ENCODE results near the gene VPS13D. TPM values are rescaled to one million over a fixed set of nuclear protein-coding genes. Genes with fewer than 3 reads are reported as not detected.

VPS13D gene
- total RNA-seq, 1 experiment from 2014 or later: 31.6 TPM

GRCh38 chr1:12338017-12338416, 108.2 kb downstream of the VPS13D start:
- ChIA-PET CTCF (no interaction called here), RAD21 (ENCODE audit: low non-redundant PET in 1 of 2, low total read pairs in 2 of 2, uncharacterized antibody in 2 of 2, unreplicated experiment in 2 of 2) (no interaction called here), POLR2A (no interaction called here)
- H3K79me2 ChIP-seq (ENCODE audit: insufficient read depth, low read length): no peaks in the 10 kb centered on the region
- H3K27me3 ChIP-seq (ENCODE audit: insufficient read depth, low read length): no peaks in the 10 kb centered on the region
- H3K9me2 ChIP-seq (ENCODE audit: insufficient read depth): no peaks in the 10 kb centered on the region
- DNase-seq (ENCODE audit: low read depth, low spot score) (no peak), ATAC-seq (no peak)
- intact Hi-C loops (cut with micrococcal nuclease): no loop called here
- H3K9ac ChIP-seq (ENCODE audit: low read length): no peak overlapping the region
- H2AFZ ChIP-seq (ENCODE audit: low read depth, low read length, poor library complexity, severe bottlenecking): no peak overlapping the region
- peaks cover 0 to 5% of the 10 kb centered on the region in 2 experiments; a peak in 1 of 4 replicates for H3K4me1 ChIP-seq (ENCODE audit: control insufficient read depth in 1 of 2, insufficient read depth in 2 of 2, low read length in 2 of 2)
- BruUV-seq (replicated peaks): no TSS peak
- TF ChIP-seq ZBTB33 (IDR thresholded peaks at IDR 0.05; ENCODE audit: extremely low read depth, insufficient replicate concordance, low read length): no peak
- TF ChIP-seq POLR2A (IDR thresholded peaks at IDR 0.05; ENCODE audit: borderline replicate concordance, extremely low read depth, insufficient read depth, insufficient read length): no peak
- TF ChIP-seq CEBPB (IDR thresholded peaks at IDR 0.05; ENCODE audit: low read depth): no peak
- H4K20me1 ChIP-seq (ENCODE audit: insufficient read depth): no peaks in the 10 kb centered on the region
- H3K4me2 ChIP-seq (ENCODE audit: low read length): no peak overlapping the region
- no peak overlapping the region for H3K27ac ChIP-seq (ENCODE audit: low read depth, low read length)
- no peaks in the 10 kb centered on the region for H3K9me3 ChIP-seq (ENCODE audit: control insufficient read depth in 1 of 2, insufficient read depth in 1 of 2, low read depth in 1 of 2, low read length in 2 of 2)
- H3K36me3 ChIP-seq (ENCODE audit: control insufficient read depth in 1 of 2, insufficient read depth in 2 of 2, low read length in 2 of 2): peaks cover 2 to 11% of the 10 kb centered on the region in 2 experiments; a peak in 2 of 4 replicates
- no peak overlapping the region for H3K4me3 ChIP-seq (replicated peaks in 1 of 2; ENCODE audit: low read depth in 1 of 2, low read length in 2 of 2)

GRCh38 chr1:12338823-12339222, 109.0 kb downstream of the VPS13D start:
- RAD21 ChIA-PET (ENCODE audit: low non-redundant PET in 1 of 2, low total read pairs in 2 of 2, uncharacterized antibody in 2 of 2, unreplicated experiment in 2 of 2): no interaction called here
- CTCF ChIA-PET: interaction anchor here (0.7 to 1.5 kb wide), 5 partner anchors 8 to 320 kb away, joined by 3 to 5 read pairs (median 3); partner anchors contain the start of gene DHRS3
- no peaks in the 10 kb centered on the region for H4K20me1 ChIP-seq (ENCODE audit: insufficient read depth)
- intact Hi-C loops (cut with micrococcal nuclease): no loop called here
- H3K4me2 ChIP-seq (ENCODE audit: low read length): no peak overlapping the region
- no peak overlapping the region for H3K4me3 ChIP-seq (replicated peaks in 1 of 2; ENCODE audit: low read depth in 1 of 2, low read length in 2 of 2)
- H3K9me3 ChIP-seq (ENCODE audit: control insufficient read depth in 1 of 2, insufficient read depth in 1 of 2, low read depth in 1 of 2, low read length in 2 of 2): no peaks in the 10 kb centered on the region
- DNase-seq (ENCODE audit: low read depth, low spot score) (no peak), ATAC-seq (no peak)
- no peaks in the 10 kb centered on the region for H3K27me3 ChIP-seq (ENCODE audit: insufficient read depth, low read length)
- POLR2A ChIA-PET: no interaction called here
- no peak overlapping the region for H2AFZ ChIP-seq (ENCODE audit: low read depth, low read length, poor library complexity, severe bottlenecking)
- H3K79me2 ChIP-seq (ENCODE audit: insufficient read depth, low read length): no peaks in the 10 kb centered on the region
- peaks cover 0 to 5% of the 10 kb centered on the region in 2 experiments; a peak in 1 of 4 replicates for H3K4me1 ChIP-seq (ENCODE audit: control insufficient read depth in 1 of 2, insufficient read depth in 2 of 2, low read length in 2 of 2)
- BruUV-seq (replicated peaks): no TSS peak
- no peaks in the 10 kb centered on the region for H3K9me2 ChIP-seq (ENCODE audit: insufficient read depth)
- peaks cover under 1 to 4% of the 10 kb centered on the region in 2 experiments; a peak in 2 of 4 replicates for H3K36me3 ChIP-seq (ENCODE audit: control insufficient read depth in 1 of 2, insufficient read depth in 2 of 2, low read length in 2 of 2)
- no peak overlapping the region for H3K27ac ChIP-seq (ENCODE audit: low read depth, low read length)
- no peak overlapping the region for H3K9ac ChIP-seq (ENCODE audit: low read length)
- TF ChIP-seq ZBTB33 (IDR thresholded peaks at IDR 0.05; ENCODE audit: extremely low read depth, insufficient replicate concordance, low read length) (no peak), ZNF274 (IDR thresholded peaks at IDR 0.05; ENCODE audit: low read depth, low read length) (no peak), TCF7L2 (IDR thresholded peaks at IDR 0.05; ENCODE audit: borderline replicate concordance, extremely low read depth, insufficient read depth, insufficient read length) (no peak), CTCF (IDR thresholded peaks at IDR 0.05 in 2 of 3, conservative IDR thresholded peaks at IDR 0.05 in 1 of 3; ENCODE audit: borderline replicate concordance in 1 of 3, insufficient read depth in 1 of 3, low read depth in 2 of 3, low read length in 2 of 3) (no peak), REST (IDR thresholded peaks at IDR 0.05; ENCODE audit: low read depth) (no peak), RAD21 (IDR thresholded peaks at IDR 0.05; ENCODE audit: low read depth) (no peak), ZFX (IDR thresholded peaks at IDR 0.05) (no peak)

Data from HCT116 (cell line).